Urinary bladder (tissue), 4 donors: ENCODE data around the gene NUDT3. TPM values are rescaled to one million over a fixed set of nuclear protein-coding genes. Genes with fewer than 3 reads are reported as not detected.
A peak's percentile ranks its signal among the peaks of the same experiment; 100 is the strongest.

ENCODE experiments used
- DNase-seq: peaks from one replicate; pipeline ENCODE4 v3.0.0-alpha.2; 2015; ENCODE audit errors: extremely low spot score
- H3K27ac ChIP-seq: one replicate; pipeline ENCODE4 v1.5.1; 2013; ENCODE audit warnings: low read depth, mild to moderate bottlenecking, moderate library complexity
- H3K36me3 ChIP-seq: one replicate; pipeline ENCODE4 v1.6.1; 2013; ENCODE audit warnings: mild to moderate bottlenecking, moderate library complexity; ENCODE audit not compliant: insufficient read depth
- H3K4me1 ChIP-seq: one replicate; pipeline ENCODE4 v1.6.1; 2013; ENCODE audit warnings: mild to moderate bottlenecking, moderate library complexity; ENCODE audit not compliant: insufficient read depth
- H3K4me3 ChIP-seq: one replicate; pipeline ENCODE4 v1.5.1; 2013; ENCODE audit warnings: low read depth, low read length
- WGBS: extraction: QIAGEN DNeasy Blood & Tissue Kit; methylation state at CpG from one replicate; pipeline ENCODE4 v1.1.7; 2013; 5-methylcytosine and 5-hydroxymethylcytosine counted together
- polyA plus RNA-seq: library from polyadenylated mRNA; stranded (reverse); fragments of 200-250 nt; gene quantifications from one replicate; pipeline ENCODE4 v1.2.3, GENCODE V29; 2013
- total RNA-seq: library from RNA; depleted of rRNA; stranded (reverse); fragments of >200 nt; gene quantifications from one replicate; pipeline ENCODE4 v1.2.3, GENCODE V29; 2014
- donor health status: healthy with polysubstance abuse.
- donor health status: healthy.

Gene NUDT3
- total and polyA plus RNA-seq, 2 donors: 20.7 to 43.9 TPM

GRCh38 chr6:34310817-34311216 lies 81.7 kb downstream of the NUDT3 start:
- Histone ChIP-seq H3K4me1 (peaks cover 2% of the 10 kb centered on the region), H3K4me3 (no peak overlapping the region), H3K27ac (no peak overlapping the region), H3K36me3 (no peaks in the 10 kb centered on the region)
- WGBS: 94% methylated on average over 6 of the region's 6 CpGs
- no peak for DNase-seq

DNA sequence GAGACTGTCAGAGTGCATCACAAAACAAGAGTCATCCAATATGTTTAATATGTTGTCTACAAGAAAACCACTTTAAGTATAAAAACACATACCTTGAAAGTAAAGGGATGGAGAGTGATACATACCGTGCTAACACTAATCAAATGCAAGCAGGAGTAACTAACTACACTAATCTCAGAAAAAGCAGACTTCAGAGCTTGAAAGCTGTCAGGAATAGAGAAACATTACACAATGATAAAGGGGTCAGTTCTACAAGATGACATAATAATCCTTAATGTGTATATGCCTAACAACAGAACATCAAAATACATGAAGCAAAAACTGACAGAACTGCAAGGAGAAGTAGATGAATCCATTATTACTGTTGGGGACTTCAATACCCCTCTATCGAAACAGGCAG lies 84.0 kb downstream of the NUDT3 start:
- Histone ChIP-seq H3K4me3 (no peak overlapping the region), H3K27ac (no peak overlapping the region), H3K36me3 (no peaks in the 10 kb centered on the region), H3K4me1 (peaks cover 2% of the 10 kb centered on the region)
- no peak for DNase-seq
- 97% methylated on average over 2 of the region's 2 CpGs for WGBS

DNA sequence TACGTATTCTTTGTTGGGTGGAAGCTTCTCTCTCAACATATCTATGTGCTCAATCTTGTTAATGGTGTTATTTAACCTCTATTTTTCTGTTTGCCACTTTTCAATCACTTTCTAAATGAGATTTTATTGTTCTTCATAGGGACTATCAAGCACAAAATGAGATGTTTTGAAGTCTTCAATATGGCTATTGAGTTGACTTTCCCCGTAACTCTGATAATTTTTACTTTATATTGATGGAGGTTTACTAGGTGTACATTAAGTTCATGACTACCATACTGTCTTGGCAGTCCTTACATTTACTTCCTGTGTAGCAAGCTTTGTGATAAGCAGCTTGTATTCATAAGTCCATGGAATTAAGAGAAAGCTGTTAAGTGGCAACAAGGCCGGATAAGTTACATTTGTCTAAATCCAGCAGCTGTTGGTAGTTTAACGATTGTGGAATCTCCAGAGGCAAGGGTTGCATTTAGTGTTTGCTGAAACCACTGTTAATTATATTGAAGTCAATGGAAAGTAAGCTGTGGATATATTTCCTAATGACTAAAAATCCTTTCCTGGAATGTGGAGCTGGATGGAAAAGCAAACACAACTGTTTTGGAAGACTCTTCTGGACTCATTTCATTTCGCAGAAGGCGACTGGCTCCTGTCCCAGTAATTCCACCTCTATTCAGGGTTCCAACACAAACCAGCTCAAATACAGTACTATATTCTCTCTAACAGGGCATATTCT lies 86.3 kb downstream of the NUDT3 start:
- no peak overlapping the region for H3K27ac ChIP-seq
- peaks cover 2% of the 10 kb centered on the region for H3K4me1 ChIP-seq
- no peaks in the 10 kb centered on the region for H3K36me3 ChIP-seq
- no peak for DNase-seq
- 34% methylated on average over 6 of the region's 6 CpGs for WGBS
- H3K4me3 ChIP-seq: no peak overlapping the region

GRCh38 chr6:34305497-34305896 lies 87.0 kb downstream of the NUDT3 start:
- Histone ChIP-seq H3K36me3 (no peaks in the 10 kb centered on the region), H3K4me3 (no peak overlapping the region), H3K4me1 (peaks cover 4% of the 10 kb centered on the region), H3K27ac (no peak overlapping the region)
- DNase-seq: no peak
- WGBS: 47% methylated on average over 2 of the region's 2 CpGs

GRCh38 chr6:34304164-34304563 lies 88.3 kb downstream of the NUDT3 start:
- H3K36me3 ChIP-seq: no peaks in the 10 kb centered on the region
- H3K27ac ChIP-seq: no peak overlapping the region
- DNase-seq: no peak
- H3K4me1 ChIP-seq: peaks cover 5% of the 10 kb centered on the region
- no peak overlapping the region for H3K4me3 ChIP-seq
- WGBS: 100% methylated on average over 3 of the region's 3 CpGs

GRCh38 chr6:34302929-34303328 lies 89.5 kb downstream of the NUDT3 start:
- Histone ChIP-seq H3K4me1 (peaks cover 5% of the 10 kb centered on the region), H3K27ac (no peak overlapping the region), H3K36me3 (no peaks in the 10 kb centered on the region), H3K4me3 (no peak overlapping the region)
- 97% methylated on average over 4 of the region's 4 CpGs for WGBS
- no peak for DNase-seq

- 32% methylated on average over 2 of the region's 2 CpGs for WGBS
- no peaks in the 10 kb centered on the region for H3K36me3 ChIP-seq
- H3K4me3 ChIP-seq: no peak overlapping the region
- peaks cover 5% of the 10 kb centered on the region for H3K4me1 ChIP-seq
- DNase-seq: peak; percentile 17
- no peak overlapping the region for H3K27ac ChIP-seq
These were observed 91.1 kb downstream of the NUDT3 start for GRCh38 chr6:34301408-34301807.

DNA sequence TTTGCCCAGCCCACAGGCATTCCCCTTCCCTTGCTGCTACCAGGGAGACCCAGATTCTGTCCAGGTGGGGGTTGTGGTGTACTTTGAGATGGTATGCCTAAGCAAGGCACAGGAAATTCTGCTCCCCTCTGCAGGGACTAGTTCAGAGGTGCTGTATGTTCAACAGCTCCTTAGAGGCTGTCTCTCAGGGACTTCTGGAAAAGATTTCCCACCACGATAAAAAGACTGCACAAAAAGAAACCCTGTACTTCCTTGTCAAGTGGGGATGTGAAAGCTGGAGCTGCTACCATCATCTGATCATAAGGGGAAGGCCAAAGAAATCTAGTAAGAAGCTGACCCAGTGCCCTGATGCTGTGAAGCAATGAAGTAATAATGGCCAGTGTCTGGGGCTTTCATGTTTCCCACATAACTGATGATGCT lies 92.1 kb downstream of the NUDT3 start:
- 68% methylated on average over 1 of the region's 1 CpG for WGBS
- Histone ChIP-seq H3K36me3 (no peaks in the 10 kb centered on the region), H3K4me1 (peaks cover 3% of the 10 kb centered on the region), H3K4me3 (no peak overlapping the region), H3K27ac (no peak overlapping the region)
- DNase-seq: no peak

GRCh38 chr6:34298941-34299340 lies 93.5 kb downstream of the NUDT3 start:
- no peaks in the 10 kb centered on the region for H3K36me3 ChIP-seq
- WGBS: 69% methylated on average over 2 of the region's 2 CpGs
- no peak for DNase-seq
- H3K4me3 ChIP-seq: no peak overlapping the region
- H3K4me1 ChIP-seq: peaks cover 3% of the 10 kb centered on the region
- H3K27ac ChIP-seq: no peak overlapping the region

DNA sequence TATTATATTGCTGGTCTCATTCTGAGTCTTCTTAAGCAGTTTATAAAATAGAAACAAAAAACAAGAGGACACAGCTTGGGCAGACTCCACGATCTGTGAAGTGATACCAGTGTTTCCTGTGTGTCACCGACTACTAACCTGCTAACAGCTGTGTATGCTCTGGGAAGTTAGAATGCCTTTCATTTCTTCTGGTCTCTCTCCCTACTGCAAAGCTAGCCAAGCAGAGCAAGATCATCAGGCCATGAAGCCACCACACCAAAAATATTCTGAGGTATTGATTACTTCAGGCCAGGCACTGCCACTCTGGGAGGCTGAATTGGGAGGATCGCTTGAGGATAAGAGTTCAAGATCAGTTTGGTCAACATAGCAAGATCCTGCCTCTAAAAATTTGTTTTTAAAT lies 96.7 kb downstream of the NUDT3 start:
- 76% methylated on average over 3 of the region's 3 CpGs for WGBS
- H3K27ac ChIP-seq: no peak overlapping the region
- peaks cover 2% of the 10 kb centered on the region for H3K36me3 ChIP-seq
- no peak overlapping the region for H3K4me3 ChIP-seq
- H3K4me1 ChIP-seq: peaks cover 3% of the 10 kb centered on the region
- DNase-seq: no peak

GRCh38 chr6:34292954-34293353 lies 99.5 kb downstream of the NUDT3 start:
- Histone ChIP-seq H3K4me3 (no peak overlapping the region), H3K27ac (no peak overlapping the region), H3K4me1 (no peaks in the 10 kb centered on the region), H3K36me3 (peaks cover 5% of the 10 kb centered on the region)
- 98% methylated on average over 3 of the region's 3 CpGs for WGBS
- DNase-seq: no peak

- Histone ChIP-seq H3K4me3 (no peak overlapping the region), H3K36me3 (peaks cover 5% of the 10 kb centered on the region), H3K27ac (no peak overlapping the region), H3K4me1 (peaks cover 1% of the 10 kb centered on the region)
- no peak for DNase-seq
- WGBS: 89% methylated on average over 11 of the region's 11 CpGs
These were observed 103.3 kb downstream of the NUDT3 start for GRCh38 chr6:34289137-34289536.

GRCh38 chr6:34288581-34288980 lies 103.9 kb downstream of the NUDT3 start:
- H3K27ac ChIP-seq: peak overlapping the region; percentile 1
- no peak overlapping the region for H3K4me3 ChIP-seq
- WGBS: 59% methylated on average over 5 of the region's 5 CpGs
- H3K36me3 ChIP-seq: peaks cover 5% of the 10 kb centered on the region
- H3K4me1 ChIP-seq: peaks cover 1% of the 10 kb centered on the region
- no peak for DNase-seq

DNA sequence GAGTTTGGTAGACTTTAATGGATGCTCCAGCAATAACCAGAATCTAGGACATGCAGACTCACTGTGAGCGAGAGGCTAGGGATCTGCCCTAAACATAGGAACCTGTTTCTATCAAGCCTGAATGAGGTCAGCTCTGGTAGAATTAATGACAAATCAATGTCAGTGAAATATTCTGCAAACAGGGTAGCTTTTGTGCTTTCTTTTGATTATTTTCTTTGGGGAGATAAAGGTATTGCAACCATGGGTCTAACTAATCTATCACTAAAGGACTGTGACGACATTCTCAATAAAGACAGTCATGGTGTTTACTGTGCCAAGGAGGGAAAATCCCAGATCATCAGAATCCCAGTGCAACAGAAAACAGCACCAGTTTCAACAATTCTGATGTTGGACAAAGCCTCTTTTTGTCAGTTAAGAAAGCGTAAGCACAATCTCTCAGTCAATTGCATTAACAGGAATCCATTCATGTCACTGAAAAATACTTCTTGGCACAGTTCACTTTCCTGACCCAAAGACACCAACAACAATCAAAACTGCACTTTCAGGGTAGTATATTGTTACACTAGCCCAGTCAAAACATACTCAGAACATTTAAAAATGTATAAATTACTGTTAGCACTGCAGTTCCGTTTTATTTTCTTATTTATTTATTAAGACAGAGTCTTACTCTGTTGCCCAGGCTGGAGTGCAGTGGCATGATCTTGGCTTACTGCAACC lies 106.9 kb downstream of the NUDT3 start:
- no peak overlapping the region for H3K27ac ChIP-seq
- DNase-seq: no peak
- WGBS: 88% methylated on average over 4 of the region's 4 CpGs
- H3K4me1 ChIP-seq: peaks cover 1% of the 10 kb centered on the region
- peaks cover 3% of the 10 kb centered on the region for H3K36me3 ChIP-seq
- no peak overlapping the region for H3K4me3 ChIP-seq
